NCI-H226 (cell line): ENCODE measurements around the gene SLC29A1.

ENCODE experiments used
- DNase-seq: peaks from one replicate; pipeline ENCODE4 v3.0.0-alpha.2; 2015

Gene SLC29A1

GRCh38 chr6:44270526-44271405, 47.4 kb downstream of the SLC29A1 start:
- no peak for DNase-seq

DNA sequence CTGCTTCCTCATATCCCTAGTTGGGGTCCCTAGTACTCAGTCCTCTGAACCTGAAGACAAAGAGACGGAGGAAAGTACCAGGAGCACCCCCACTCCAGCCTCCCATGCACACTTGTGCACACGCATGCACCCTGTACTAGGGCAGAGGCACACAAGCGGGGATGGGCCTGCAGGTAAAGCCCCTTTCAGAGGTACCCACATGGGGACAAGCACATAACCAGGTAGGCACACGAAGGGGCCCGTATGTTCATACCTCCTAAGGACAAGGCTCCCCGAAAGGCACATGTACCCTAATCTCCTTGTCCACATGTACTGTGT, 48.0 kb downstream of the SLC29A1 start:
- no peak for DNase-seq

- DNase-seq = no peak
These were observed 48.5 kb downstream of the SLC29A1 start for GRCh38 chr6:44271914-44272313.

DNA sequence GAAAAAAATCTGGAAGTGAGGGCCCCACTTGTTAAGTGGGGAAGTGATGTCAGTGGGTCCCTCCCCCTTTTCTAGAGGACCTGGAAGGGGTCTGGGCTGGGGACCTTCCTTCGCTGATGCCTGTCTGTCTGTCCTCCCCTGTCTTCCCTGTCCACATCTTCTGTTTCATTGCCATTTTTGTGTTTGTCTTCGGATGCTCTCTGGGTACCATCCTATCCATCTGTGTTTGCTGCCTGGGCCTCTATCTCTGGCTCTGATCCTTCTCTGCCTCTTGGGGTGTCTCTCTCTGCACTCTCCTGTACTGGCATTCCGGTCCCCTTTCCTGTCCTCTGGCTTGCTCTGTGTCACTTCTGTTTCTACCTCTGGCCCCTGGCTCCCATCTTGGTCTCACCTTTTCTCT, 49.1 kb downstream of the SLC29A1 start:
- DNase-seq = no peak

GRCh38 chr6:44272999-44273566, 49.7 kb downstream of the SLC29A1 start:
- DNase-seq = no peak

GRCh38 chr6:44273617-44274016, 50.2 kb downstream of the SLC29A1 start:
- DNase-seq = no peak

GRCh38 chr6:44275271-44275748, 51.9 kb downstream of the SLC29A1 start:
- DNase-seq = no peak

DNA sequence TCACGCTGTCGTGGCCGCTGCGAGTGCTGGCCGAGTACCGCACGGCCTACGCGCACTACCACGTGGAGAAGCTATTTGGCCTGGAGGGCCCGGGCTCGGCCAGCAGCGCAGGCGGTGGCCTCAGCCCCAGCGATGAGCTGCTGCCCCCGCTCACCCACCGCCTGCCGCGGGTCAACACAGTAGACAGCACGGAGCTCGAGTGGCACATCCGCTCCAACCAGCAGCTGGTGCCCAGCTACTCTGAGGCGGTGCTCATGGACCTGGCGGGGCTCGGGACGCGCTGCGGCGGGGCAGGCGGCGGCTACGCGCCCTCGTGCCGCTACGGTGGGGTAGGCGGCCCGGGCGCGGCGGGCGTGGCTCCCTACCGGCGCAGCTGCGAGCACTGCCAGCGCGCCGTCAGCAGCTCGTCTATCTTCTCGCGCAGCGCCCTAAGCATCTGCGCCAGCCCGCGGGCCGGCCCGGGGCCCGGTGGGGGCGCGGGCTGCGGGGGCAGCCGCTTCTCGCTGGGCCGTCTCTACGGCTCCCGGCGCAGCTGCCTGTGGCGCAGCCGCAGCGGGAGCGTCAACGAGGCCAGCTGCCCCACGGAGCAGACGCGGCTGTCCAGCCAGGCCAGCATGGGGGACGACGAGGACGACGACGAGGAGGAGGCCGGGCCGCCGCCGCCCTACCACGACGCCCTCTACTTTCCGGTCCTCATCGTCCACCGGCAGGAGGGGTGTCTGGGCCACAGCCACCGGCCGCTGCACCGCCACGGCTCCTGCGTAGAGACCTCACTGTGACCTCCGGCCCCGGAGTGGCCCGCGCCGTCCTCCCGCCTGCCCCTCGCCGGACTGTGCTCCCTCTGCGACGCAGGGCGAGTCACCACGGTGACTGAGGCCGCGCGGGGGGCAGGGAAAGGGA, 52.6 kb downstream of the SLC29A1 start:
- DNase-seq = no peak

- no peak for DNase-seq
These were observed 53.6 kb downstream of the SLC29A1 start for GRCh38 chr6:44276667-44277640.

DNA sequence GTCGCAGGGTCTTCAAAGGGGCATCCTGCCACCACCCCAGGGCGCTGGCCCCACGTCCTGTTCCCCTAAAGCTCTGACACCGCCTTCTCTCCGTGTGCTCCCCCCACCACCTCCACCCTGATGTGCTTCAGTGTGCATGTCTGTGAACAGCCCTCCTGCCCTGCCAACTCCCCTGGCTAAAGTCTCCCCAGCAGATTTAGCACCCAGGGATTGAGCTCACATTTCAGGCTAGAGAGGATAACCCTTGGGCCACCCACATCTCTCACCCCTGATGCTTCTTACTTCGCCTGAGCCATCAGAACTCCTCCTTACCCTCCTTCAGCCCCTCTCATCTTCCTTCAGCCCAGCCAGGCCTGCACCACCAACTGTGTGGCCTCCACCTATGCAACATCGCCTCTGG, 54.4 kb downstream of the SLC29A1 start:
- DNase-seq = no peak

DNA sequence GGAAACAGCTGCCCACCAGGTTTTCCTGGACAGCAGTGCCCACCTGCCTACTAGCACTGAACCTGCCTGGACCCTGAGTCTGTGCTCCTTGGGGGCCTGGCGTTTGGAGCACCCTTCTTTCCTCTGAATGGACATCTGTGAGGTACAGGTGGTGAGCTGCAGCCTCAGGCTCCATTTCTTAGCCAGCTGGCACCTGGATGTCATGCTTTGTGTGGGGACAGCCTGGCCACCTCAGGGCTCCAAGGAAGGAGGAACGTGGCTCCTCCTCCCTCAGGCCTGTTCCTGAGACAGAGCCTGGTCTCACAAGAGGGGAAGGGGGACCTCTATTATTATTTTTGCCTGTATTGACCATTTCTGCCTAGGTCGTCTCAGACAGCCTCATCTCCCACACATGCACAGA, 54.9 kb downstream of the SLC29A1 start:
- no peak for DNase-seq

- DNase-seq = no peak
These were observed 55.6 kb downstream of the SLC29A1 start for GRCh38 chr6:44278774-44279697.
